GM10266 (cell line): ENCODE measurements around the gene CRB3.

Experiments
- DNase-seq: peaks from one replicate; pipeline ENCODE4 v3.0.0; 2012; ENCODE audit errors: extremely low spot score
- TF ChIP-seq, protein P1 (sequence below): IDR thresholded peaks from 2 replicates; pipeline ENCODE4 v1.5.1; 2012; ENCODE audit warnings: mild to moderate bottlenecking, low read depth; ENCODE audit not compliant: control insufficient read depth, insufficient read depth; ENCODE audit errors: missing control alignments

CRB3 gene

GRCh38 chr19:6476896-6477431, 12.9 kb downstream of the CRB3 start:
- TF ChIP-seq, protein P1, sequence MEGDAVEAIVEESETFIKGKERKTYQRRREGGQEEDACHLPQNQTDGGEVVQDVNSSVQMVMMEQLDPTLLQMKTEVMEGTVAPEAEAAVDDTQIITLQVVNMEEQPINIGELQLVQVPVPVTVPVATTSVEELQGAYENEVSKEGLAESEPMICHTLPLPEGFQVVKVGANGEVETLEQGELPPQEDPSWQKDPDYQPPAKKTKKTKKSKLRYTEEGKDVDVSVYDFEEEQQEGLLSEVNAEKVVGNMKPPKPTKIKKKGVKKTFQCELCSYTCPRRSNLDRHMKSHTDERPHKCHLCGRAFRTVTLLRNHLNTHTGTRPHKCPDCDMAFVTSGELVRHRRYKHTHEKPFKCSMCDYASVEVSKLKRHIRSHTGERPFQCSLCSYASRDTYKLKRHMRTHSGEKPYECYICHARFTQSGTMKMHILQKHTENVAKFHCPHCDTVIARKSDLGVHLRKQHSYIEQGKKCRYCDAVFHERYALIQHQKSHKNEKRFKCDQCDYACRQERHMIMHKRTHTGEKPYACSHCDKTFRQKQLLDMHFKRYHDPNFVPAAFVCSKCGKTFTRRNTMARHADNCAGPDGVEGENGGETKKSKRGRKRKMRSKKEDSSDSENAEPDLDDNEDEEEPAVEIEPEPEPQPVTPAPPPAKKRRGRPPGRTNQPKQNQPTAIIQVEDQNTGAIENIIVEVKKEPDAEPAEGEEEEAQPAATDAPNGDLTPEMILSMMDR: no peak
- no peak for DNase-seq

DNA sequence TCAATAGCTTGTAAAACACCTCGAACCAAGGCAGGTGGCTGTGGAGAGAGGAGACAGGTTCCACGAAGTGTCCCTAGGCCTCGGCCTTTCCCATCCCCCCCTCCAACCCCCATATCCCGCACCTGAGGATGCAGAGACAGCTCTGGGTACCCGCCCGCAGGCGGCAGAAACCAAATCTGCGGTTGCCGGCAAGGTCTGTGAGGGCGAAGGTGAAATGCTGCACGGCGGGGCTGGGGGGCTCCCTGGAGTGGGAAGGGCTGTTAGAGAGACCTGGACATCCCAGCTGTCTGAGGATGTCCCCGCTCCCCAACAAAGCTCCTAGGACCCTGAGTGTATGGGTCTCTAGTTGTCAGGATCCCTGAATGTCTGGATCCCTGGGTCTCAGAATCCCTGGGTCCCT, 14.7 kb downstream of the CRB3 start:
- TF ChIP-seq, protein P1: no peak
- DNase-seq: no peak

DNA sequence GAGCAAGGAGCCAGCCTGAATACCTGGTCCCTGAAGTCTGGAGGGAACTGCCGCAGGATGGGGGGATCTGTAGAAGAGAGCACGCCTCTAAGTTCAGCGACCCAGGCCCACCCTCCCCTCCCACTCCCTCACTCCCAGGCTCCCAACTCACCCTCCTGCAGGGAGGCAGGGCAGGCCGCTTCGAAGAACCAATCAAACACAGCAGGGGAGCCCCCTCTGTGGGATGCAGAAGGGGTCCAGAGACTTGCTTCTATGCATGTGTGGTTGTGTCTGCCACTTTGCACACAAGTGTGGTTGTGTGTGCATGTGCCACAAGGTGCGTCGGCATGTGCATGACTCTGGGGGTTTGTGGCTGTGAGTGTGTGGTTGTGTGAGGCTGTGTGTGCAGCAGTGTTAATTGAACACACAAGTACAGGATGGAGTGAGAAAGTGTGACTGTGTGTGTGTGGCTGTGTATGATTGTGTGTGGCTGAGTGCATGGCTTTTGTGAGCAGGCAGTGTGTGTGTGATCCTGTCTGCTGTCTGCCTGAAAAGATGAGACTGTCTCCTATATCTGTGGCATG, 15.8 kb downstream of the CRB3 start:
- TF ChIP-seq, protein P1: no peak
- DNase-seq: no peak

- no peak for DNase-seq
- TF ChIP-seq, protein P1: no peak
These were observed 16.9 kb downstream of the CRB3 start for GRCh38 chr19:6480848-6481415.

GRCh38 chr19:6481541-6482342, 17.7 kb downstream of the CRB3 start, which contains the start of gene DENND1C:
DENND1C (minus strand) TSS chr19:6481787; CDS start chr19:6481695, 92 bp downstream.
- peak; percentile 83 for DNase-seq
- TF ChIP-seq, protein P1: peak; percentile 78

DNA sequence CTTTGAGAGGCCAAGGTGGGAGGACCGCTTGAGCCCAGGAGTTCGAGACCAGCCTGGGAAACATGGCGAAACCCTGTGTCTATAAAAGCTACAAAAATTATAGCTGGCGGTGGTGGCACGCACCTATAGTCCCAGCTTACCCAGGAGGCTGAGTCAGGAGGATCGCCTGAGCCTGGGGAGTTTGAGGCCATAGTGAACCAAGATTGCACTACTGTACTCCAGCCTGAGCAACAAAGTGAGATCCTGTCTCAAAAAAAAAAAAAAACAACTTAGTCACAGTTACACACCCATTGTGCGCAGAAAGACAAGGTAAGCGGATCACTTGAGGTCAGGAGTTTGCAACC, 18.2 kb downstream of the CRB3 start:
- TF ChIP-seq, protein P1: no peak
- DNase-seq: no peak

GRCh38 chr19:6483235-6483634, 19.2 kb downstream of the CRB3 start:
- TF ChIP-seq, protein P1: no peak
- DNase-seq: no peak
